Neural cell (in vitro differentiated cells): ENCODE measurements around the gene FGD5. TPM values are rescaled to one million over a fixed set of nuclear protein-coding genes. Genes with fewer than 3 reads are reported as not detected.
A peak's percentile ranks its signal among the peaks of the same experiment; 100 is the strongest.

Experiments used
- H2AFZ ChIP-seq: fragments of 200-600, 300-800 bp; sonication (generic), shearing (Covaris generic); 2 replicates; pipeline ENCODE4 v1.6.0; 2014; ENCODE audit warnings: low read depth, mild to moderate bottlenecking, antibody characterized with exemption, low read length, moderate library complexity
- H3F3A ChIP-seq: fragments of 200-600 bp; shearing (Covaris generic); 2 replicates; pipeline ENCODE4 v1.6.1; 2016; ENCODE audit warnings: mild to moderate bottlenecking, moderate library complexity, mixed read lengths, antibody characterized with exemption, low read length; ENCODE audit not compliant: insufficient read depth, poor library complexity, severe bottlenecking
- H3K27ac ChIP-seq: fragments of 200-600, 300-800 bp; sonication (generic), shearing (Covaris generic); 2 replicates; pipeline ENCODE4 v1.5.1; 2014; ENCODE audit warnings: mild to moderate bottlenecking, low read length, moderate library complexity
- H3K27me3 ChIP-seq: fragments of 300-800, 200-600 bp; sonication (generic), shearing (Covaris generic); 2 replicates; pipeline ENCODE4 v1.6.0; 2014; ENCODE audit warnings: mild to moderate bottlenecking, low read depth, low read length, moderate library complexity; ENCODE audit not compliant: insufficient read depth
- H3K36me3 ChIP-seq: fragments of 300-800, 200-600 bp; sonication (generic), shearing (Covaris generic); 2 replicates; pipeline ENCODE4 v1.5.1; 2014; ENCODE audit warnings: mild to moderate bottlenecking, antibody characterized with exemption, low read length, moderate library complexity; ENCODE audit not compliant: insufficient read depth
- H3K4me2 ChIP-seq: fragments of 300-800, 200-600 bp; sonication (generic), shearing (Covaris generic); 2 replicates; pipeline ENCODE4 v1.6.0; 2014; ENCODE audit warnings: mild to moderate bottlenecking, low read length
- H3K4me3 ChIP-seq: fragments of 300-800, 200-600 bp; sonication (generic), shearing (Covaris generic); 2 replicates; pipeline ENCODE4 v1.5.1; 2014; ENCODE audit warnings: mild to moderate bottlenecking, low read length, moderate library complexity
- H3K79me2 ChIP-seq: fragments of 200-600 bp; shearing (Covaris generic); replicated peaks from 2 replicates; pipeline ENCODE4 v1.6.0; 2014; ENCODE audit warnings: mild to moderate bottlenecking, low read length, moderate library complexity; ENCODE audit not compliant: insufficient read depth
- H3K9ac ChIP-seq: fragments of 300-800, 200-600 bp; sonication (generic), shearing (Covaris generic); 2 replicates; pipeline ENCODE4 v1.6.1; 2016; ENCODE audit warnings: mild to moderate bottlenecking, low read length, mixed read lengths
- H3K9me2 ChIP-seq: fragments of 200-600 bp; shearing (Covaris generic); 2 replicates; pipeline ENCODE4 v1.6.1; 2016; ENCODE audit warnings: mild to moderate bottlenecking, low read length, mixed read lengths; ENCODE audit not compliant: insufficient read depth
- H3K9me3 ChIP-seq: fragments of 200-600, 300-800 bp; sonication (generic), shearing (Covaris generic); 2 replicates; pipeline ENCODE4 v1.6.1; 2016; ENCODE audit warnings: mild to moderate bottlenecking, mixed run types, low read length, moderate library complexity, mixed read lengths
- H4K20me1 ChIP-seq: fragments of 200-600 bp; shearing (Covaris generic); 2 replicates; pipeline ENCODE4 v1.6.1; 2016; ENCODE audit warnings: mild to moderate bottlenecking, mixed run types; ENCODE audit not compliant: insufficient read depth
- CTCF ChIP-seq: fragments of 450-650 bp; IDR thresholded peaks from 2 replicates; pipeline ENCODE4 v1.5.1; 2014; ENCODE audit warnings: antibody characterized with exemption, mild to moderate bottlenecking, moderate library complexity; ENCODE audit not compliant: poor library complexity, severe bottlenecking
- EZH2 ChIP-seq: fragments of 200-600, 300-800 bp; shearing (Covaris generic), sonication (generic); IDR thresholded peaks from 2 replicates; pipeline ENCODE4 v1.6.1; 2014; ENCODE audit warnings: antibody characterized with exemption, low read length, borderline replicate concordance, mild to moderate bottlenecking; ENCODE audit not compliant: insufficient read depth, poor library complexity, severe bottlenecking
- MXI1 ChIP-seq: fragments of 450-650 bp; conservative IDR thresholded peaks from 2 replicates; pipeline ENCODE4 v1.6.1; 2014; ENCODE audit warnings: antibody characterized with exemption, mild to moderate bottlenecking; ENCODE audit not compliant: poor library complexity, severe bottlenecking
- RAD21 ChIP-seq: fragments of 450-650 bp; conservative IDR thresholded peaks from 2 replicates; pipeline ENCODE4 v1.6.1; 2014; ENCODE audit warnings: antibody characterized with exemption, mild to moderate bottlenecking, moderate library complexity
- SMC3 ChIP-seq: fragments of 450-650 bp; conservative IDR thresholded peaks from 2 replicates; pipeline ENCODE4 v1.6.1; 2014; ENCODE audit warnings: antibody characterized with exemption, mild to moderate bottlenecking, moderate library complexity; ENCODE audit not compliant: poor library complexity
- polyA plus RNA-seq: library from polyadenylated mRNA; depleted of rRNA; stranded (reverse); fragments of >200 nt; gene quantifications from 2 replicates; pipeline ENCODE4 v1.2.3, GENCODE V29; 2014
- TF ChIP-seq, protein P1 (sequence below): IDR thresholded peaks from 2 replicates; pipeline ENCODE4 v1.6.1; 2012; ENCODE audit warnings: borderline replicate concordance

The FGD5 gene
- polyA plus RNA-seq, 1 donor from 2014 or later: not detected

- no peaks in the 10 kb centered on the region for H3K36me3 ChIP-seq
- H3F3A ChIP-seq: no peaks in the 10 kb centered on the region
- H3K27me3 ChIP-seq: no peaks in the 10 kb centered on the region
- TF ChIP-seq, protein P1, sequence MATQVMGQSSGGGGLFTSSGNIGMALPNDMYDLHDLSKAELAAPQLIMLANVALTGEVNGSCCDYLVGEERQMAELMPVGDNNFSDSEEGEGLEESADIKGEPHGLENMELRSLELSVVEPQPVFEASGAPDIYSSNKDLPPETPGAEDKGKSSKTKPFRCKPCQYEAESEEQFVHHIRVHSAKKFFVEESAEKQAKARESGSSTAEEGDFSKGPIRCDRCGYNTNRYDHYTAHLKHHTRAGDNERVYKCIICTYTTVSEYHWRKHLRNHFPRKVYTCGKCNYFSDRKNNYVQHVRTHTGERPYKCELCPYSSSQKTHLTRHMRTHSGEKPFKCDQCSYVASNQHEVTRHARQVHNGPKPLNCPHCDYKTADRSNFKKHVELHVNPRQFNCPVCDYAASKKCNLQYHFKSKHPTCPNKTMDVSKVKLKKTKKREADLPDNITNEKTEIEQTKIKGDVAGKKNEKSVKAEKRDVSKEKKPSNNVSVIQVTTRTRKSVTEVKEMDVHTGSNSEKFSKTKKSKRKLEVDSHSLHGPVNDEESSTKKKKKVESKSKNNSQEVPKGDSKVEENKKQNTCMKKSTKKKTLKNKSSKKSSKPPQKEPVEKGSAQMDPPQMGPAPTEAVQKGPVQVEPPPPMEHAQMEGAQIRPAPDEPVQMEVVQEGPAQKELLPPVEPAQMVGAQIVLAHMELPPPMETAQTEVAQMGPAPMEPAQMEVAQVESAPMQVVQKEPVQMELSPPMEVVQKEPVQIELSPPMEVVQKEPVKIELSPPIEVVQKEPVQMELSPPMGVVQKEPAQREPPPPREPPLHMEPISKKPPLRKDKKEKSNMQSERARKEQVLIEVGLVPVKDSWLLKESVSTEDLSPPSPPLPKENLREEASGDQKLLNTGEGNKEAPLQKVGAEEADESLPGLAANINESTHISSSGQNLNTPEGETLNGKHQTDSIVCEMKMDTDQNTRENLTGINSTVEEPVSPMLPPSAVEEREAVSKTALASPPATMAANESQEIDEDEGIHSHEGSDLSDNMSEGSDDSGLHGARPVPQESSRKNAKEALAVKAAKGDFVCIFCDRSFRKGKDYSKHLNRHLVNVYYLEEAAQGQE: no peak
- TF ChIP-seq CTCF (no peak), MXI1 (no peak), SMC3 (no peak)
- no peaks in the 10 kb centered on the region for H3K9me2 ChIP-seq
- no peaks in the 10 kb centered on the region for H4K20me1 ChIP-seq
- H3K4me2 ChIP-seq: no peak overlapping the region
- H3K4me3 ChIP-seq: no peak overlapping the region
- H3K9ac ChIP-seq: no peak overlapping the region
- H2AFZ ChIP-seq: no peak overlapping the region
- H3K79me2 ChIP-seq: no peaks in the 10 kb centered on the region
- H3K27ac ChIP-seq: no peak overlapping the region
- no peaks in the 10 kb centered on the region for H3K9me3 ChIP-seq
These were observed 94.5 kb downstream of the FGD5 start for GRCh38 chr3:14913071-14913925.

- H3K9me2 ChIP-seq: no peaks in the 10 kb centered on the region
- TF ChIP-seq EZH2: no peak
- peak; percentile 20 for TF ChIP-seq RAD21
- peak; percentile 35 for TF ChIP-seq SMC3
- peak; percentile 31 for TF ChIP-seq CTCF
These were observed 95.4 kb downstream of the FGD5 start for GRCh38 chr3:14913926-14914778.

More at GRCh38 chr3:14913926-14914778, 95.4 kb downstream of the FGD5 start:
- Histone ChIP-seq H3K4me3 (no peak overlapping the region), H3F3A (no peaks in the 10 kb centered on the region), H3K27me3 (no peaks in the 10 kb centered on the region), H3K9me3 (no peaks in the 10 kb centered on the region), H3K79me2 (no peaks in the 10 kb centered on the region), H3K27ac (no peak overlapping the region), H2AFZ (no peak overlapping the region), H3K36me3 (no peaks in the 10 kb centered on the region), H3K9ac (no peak overlapping the region), H3K4me2 (no peak overlapping the region), H4K20me1 (no peaks in the 10 kb centered on the region)
